ENCODE results near the gene ARHGAP26. TPM values are rescaled to one million over a fixed set of nuclear protein-coding genes. Genes with fewer than 3 reads are reported as not detected.

Gene ARHGAP26
- total RNA-seq, 1 donor from 2014 or later = 17.1 TPM

DNA sequence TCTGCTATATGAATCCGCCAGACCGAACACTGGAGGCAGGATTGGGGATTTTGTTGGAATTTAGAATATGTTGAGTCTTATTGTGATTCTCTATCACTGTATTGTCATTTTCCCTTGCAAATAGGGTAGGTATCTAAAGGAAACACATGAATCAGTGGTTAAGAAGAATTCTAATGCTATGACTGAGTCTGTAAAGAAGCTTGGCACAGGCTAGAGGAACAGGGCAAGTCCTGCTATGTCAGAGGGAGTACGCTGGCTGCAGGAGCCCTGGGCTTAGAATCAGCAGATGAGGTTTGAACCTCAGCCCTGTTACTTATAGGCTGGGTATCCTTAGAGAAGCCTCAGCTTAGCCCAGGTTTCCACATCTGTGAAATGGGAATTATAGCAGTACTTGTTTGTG is 435.2 kb downstream of the ARHGAP26 start:
- H3K27me3 ChIP-seq (ENCODE audit: control insufficient read depth, insufficient read depth, low read length) = no peaks in the 10 kb centered on the region
- no peak overlapping the region for H3K4me3 ChIP-seq (ENCODE audit: low read depth, low read length)
- TF ChIP-seq, protein P1, sequence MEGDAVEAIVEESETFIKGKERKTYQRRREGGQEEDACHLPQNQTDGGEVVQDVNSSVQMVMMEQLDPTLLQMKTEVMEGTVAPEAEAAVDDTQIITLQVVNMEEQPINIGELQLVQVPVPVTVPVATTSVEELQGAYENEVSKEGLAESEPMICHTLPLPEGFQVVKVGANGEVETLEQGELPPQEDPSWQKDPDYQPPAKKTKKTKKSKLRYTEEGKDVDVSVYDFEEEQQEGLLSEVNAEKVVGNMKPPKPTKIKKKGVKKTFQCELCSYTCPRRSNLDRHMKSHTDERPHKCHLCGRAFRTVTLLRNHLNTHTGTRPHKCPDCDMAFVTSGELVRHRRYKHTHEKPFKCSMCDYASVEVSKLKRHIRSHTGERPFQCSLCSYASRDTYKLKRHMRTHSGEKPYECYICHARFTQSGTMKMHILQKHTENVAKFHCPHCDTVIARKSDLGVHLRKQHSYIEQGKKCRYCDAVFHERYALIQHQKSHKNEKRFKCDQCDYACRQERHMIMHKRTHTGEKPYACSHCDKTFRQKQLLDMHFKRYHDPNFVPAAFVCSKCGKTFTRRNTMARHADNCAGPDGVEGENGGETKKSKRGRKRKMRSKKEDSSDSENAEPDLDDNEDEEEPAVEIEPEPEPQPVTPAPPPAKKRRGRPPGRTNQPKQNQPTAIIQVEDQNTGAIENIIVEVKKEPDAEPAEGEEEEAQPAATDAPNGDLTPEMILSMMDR (IDR thresholded peaks at IDR 0.05; ENCODE audit: insufficient read depth, low read length, severe bottlenecking) = no peak
- DNase-seq (ENCODE audit: low read depth) (peak; percentile 97), FAIRE-seq (no peak)
- H3K36me3 ChIP-seq (ENCODE audit: control insufficient read depth, insufficient read depth, low read length) = no peaks in the 10 kb centered on the region

DNA sequence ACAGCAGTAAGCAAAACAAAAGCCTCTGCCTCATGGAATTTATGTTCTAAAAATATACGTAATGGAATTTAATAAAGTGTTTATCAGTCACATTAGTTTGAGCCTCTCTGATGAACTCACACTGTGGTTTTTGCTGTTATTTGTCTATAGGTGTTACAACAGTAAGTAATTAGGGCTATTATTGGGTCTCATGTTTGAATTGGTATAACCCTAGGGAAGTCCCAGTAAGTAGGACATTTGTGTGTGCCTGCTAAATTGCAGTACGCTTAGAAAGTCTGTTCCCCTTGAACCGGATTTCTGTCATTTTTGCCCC is 435.7 kb downstream of the ARHGAP26 start:
- Histone ChIP-seq H3K36me3 (ENCODE audit: control insufficient read depth, insufficient read depth, low read length) (no peaks in the 10 kb centered on the region), H3K4me3 (ENCODE audit: low read depth, low read length) (no peak overlapping the region), H3K27me3 (ENCODE audit: control insufficient read depth, insufficient read depth, low read length) (no peaks in the 10 kb centered on the region)
- no peak for DNase-seq (ENCODE audit: low read depth)
- TF ChIP-seq, protein P1 (IDR thresholded peaks at IDR 0.05; ENCODE audit: insufficient read depth, low read length, severe bottlenecking) = no peak
- no peak for FAIRE-seq

DNA sequence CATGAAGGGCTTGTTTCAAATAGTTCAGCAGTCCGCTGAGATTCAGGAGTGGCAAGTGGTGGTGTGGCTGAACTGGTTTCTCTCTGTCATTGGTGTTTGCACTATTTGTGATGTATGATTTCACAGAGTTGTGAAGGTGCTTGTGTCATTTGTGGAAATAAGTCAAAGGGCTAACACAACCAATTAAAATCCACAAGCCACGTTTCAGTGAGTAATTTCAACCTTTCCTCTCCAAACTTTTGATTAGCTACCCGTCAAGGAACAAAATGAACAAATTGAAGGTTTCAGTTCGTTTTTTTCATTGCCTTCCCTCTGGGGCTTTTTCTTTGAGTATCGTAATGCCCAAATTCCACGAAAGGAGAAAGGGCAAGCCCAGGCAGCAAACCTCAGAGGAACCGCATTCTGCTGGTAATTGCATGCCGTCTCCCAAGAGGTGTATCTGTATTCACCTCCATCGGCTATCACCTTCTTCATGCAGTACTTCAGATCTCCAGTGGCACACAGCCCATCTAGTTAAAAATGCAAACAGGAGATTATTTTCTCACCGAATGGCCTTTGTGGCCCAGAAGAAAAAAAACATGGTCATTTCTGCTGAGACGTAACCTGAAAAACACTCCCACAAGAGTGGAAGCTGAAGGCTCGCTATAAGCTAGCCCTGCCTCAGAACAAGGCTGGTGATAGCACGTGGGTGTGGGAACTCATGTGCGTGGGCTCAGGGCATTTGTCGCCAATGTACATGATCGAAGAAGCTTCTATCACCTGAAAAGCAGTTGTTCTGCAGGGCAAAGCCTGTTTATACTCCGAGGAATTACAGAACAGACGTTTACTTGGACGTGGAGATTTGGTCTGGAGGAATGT is 436.2 kb downstream of the ARHGAP26 start:
- no peak for FAIRE-seq
- peak; percentile 88 for DNase-seq (ENCODE audit: low read depth)
- no peaks in the 10 kb centered on the region for H3K36me3 ChIP-seq (ENCODE audit: control insufficient read depth, insufficient read depth, low read length)
- no peak overlapping the region for H3K4me3 ChIP-seq (ENCODE audit: low read depth, low read length)
- H3K27me3 ChIP-seq (ENCODE audit: control insufficient read depth, insufficient read depth, low read length) = no peaks in the 10 kb centered on the region
- TF ChIP-seq, protein P1 (IDR thresholded peaks at IDR 0.05; ENCODE audit: insufficient read depth, low read length, severe bottlenecking) = no peak

DNA sequence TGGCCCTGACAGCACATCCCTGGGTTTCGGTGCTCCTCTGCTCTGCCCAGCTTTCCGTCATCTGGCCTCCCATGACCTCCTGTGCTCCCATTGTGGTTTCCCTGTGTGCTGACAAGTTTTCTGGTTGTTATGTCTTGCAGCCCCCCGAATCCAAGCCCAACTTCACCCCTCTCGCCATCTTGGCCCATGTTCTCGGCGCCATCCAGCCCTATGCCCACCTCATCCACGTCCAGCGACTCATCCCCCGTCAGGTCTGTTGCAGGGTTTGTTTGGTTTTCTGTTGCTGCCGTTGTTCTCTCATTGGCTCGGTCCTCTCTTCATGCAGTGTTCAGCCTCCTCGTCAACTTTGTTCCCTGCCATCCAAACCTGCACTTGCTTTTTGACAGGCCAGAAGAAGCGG is 436.9 kb downstream of the ARHGAP26 start:
- Histone ChIP-seq H3K27me3 (ENCODE audit: control insufficient read depth, insufficient read depth, low read length) (no peaks in the 10 kb centered on the region), H3K36me3 (ENCODE audit: control insufficient read depth, insufficient read depth, low read length) (no peaks in the 10 kb centered on the region), H3K4me3 (ENCODE audit: low read depth, low read length) (no peak overlapping the region)
- DNase-seq (ENCODE audit: low read depth) (no peak), FAIRE-seq (no peak)
- TF ChIP-seq, protein P1 (IDR thresholded peaks at IDR 0.05; ENCODE audit: insufficient read depth, low read length, severe bottlenecking) = no peak

DNA sequence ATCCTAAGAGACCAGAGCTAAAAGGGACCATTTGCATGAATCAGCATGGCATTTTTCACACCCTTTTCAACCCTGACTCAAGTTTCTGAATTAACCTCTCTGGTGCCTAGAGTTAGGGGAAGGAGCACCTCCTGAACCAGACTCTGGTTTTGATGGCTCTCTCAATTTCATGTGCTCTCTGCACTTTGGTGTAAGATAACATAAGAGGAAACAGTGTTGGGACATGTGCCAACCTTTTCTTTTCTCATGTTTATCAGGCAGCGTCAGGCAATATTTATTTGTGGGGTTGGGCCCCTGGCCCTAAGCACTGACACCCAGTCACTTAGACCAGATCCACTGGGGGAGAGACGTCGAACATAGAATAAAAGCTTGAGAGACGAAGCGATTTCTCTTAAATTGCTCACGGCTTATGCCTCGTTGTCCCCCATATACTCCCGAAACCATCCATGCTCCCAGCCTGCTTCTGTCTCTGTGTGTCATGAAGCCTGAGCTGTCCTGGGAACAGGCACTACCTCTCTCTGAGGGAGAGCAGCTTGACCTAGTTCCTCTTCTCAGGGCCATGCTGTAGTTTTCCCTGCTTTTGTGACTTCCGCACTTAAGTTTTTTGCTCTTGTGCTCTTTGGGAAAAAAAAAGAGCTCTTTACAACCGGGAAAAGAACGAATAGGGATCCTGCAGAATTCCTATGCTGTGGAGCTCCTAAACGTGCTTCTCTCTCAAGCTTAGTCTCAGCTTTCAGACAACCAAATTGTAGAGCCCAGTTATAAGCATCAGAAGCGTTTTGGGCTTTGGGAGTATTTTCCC is 437.6 kb downstream of the ARHGAP26 start:
- TF ChIP-seq, protein P1 (IDR thresholded peaks at IDR 0.05; ENCODE audit: insufficient read depth, low read length, severe bottlenecking) = no peak
- no peaks in the 10 kb centered on the region for H3K36me3 ChIP-seq (ENCODE audit: control insufficient read depth, insufficient read depth, low read length)
- H3K4me3 ChIP-seq (ENCODE audit: low read depth, low read length) = no peak overlapping the region
- no peak for DNase-seq (ENCODE audit: low read depth)
- FAIRE-seq = no peak
- no peaks in the 10 kb centered on the region for H3K27me3 ChIP-seq (ENCODE audit: control insufficient read depth, insufficient read depth, low read length)

All from bronchial epithelial cell (primary cell).